Mesodermal cell (in vitro differentiated cells): ENCODE measurements around the gene FRAT1.
"Not testable (repeated sequence)": the region's sequence is repeated elsewhere in the genome, so short reads cannot be mapped to it uniquely, and the experiment has no call there.

Experiments used
- H3K27ac ChIP-seq: 2 replicates; pipeline ENCODE4 v1.7.0; 2013; ENCODE audit warnings: mild to moderate bottlenecking, low read depth, low read length, moderate library complexity; ENCODE audit not compliant: severe bottlenecking
- H3K36me3 ChIP-seq: 2 replicates; pipeline ENCODE4 v1.7.1; 2013; ENCODE audit warnings: mild to moderate bottlenecking, low read length, moderate library complexity; ENCODE audit not compliant: control insufficient read depth, insufficient read depth
- H3K4me1 ChIP-seq: one replicate; pipeline ENCODE4 v1.7.1; 2013; ENCODE audit warnings: mild to moderate bottlenecking, low read length; ENCODE audit not compliant: insufficient read depth, control insufficient read depth, poor library complexity, severe bottlenecking
- H3K4me3 ChIP-seq: 2 replicates; pipeline ENCODE4 v1.7.0; 2013; ENCODE audit warnings: low read length, control low read depth, mild to moderate bottlenecking; ENCODE audit not compliant: insufficient read depth, poor library complexity, severe bottlenecking; ENCODE audit errors: extremely low read depth
- H3K9me3 ChIP-seq: 2 replicates; pipeline ENCODE4 v1.7.1; 2013; ENCODE audit warnings: mild to moderate bottlenecking, low read length, moderate library complexity; ENCODE audit not compliant: control insufficient read depth
- WGBS, 2 experiments: methylation state at CpG; one replicate each; pipeline ENCODE4 v1.1.5; 2013; ENCODE audit warnings: missing lambda C conversion rate in 2 of 2; ENCODE audit not compliant: insufficient coverage in 2 of 2; 5-methylcytosine and 5-hydroxymethylcytosine counted together

Gene FRAT1

GRCh38 chr10:97290576-97291356, 28.3 kb upstream of the FRAT1 start:
- not testable (repeated sequence) for H3K27ac ChIP-seq, H3K4me1 ChIP-seq, H3K9me3 ChIP-seq
- Histone ChIP-seq H3K4me3 (peak overlapping the region; percentile 82), H3K36me3 (peaks cover 15% of the 10 kb centered on the region)
- 93 to 94% methylated on average over 11 to 14 of the region's 17 CpGs for WGBS, 2 experiments

GRCh38 chr10:97291357-97292096, 27.5 kb upstream of the FRAT1 start:
- Histone ChIP-seq H3K4me1 (peaks cover 7% of the 10 kb centered on the region), H3K36me3 (peaks cover 15% of the 10 kb centered on the region), H3K4me3 (peak overlapping the region; percentile 82), H3K9me3 (no peaks in the 10 kb centered on the region), H3K27ac (peak overlapping the region; percentile 99)
- WGBS, 2 experiments = 74 to 78% methylated on average over 19 to 20 of the region's 25 CpGs

GRCh38 chr10:97292097-97292861, 26.8 kb upstream of the FRAT1 start, which contains the start of gene ARHGAP19:
ARHGAP19 (minus strand) TSS chr10:97292637; CDS start chr10:97292627, 10 bp downstream.
- no peaks in the 10 kb centered on the region for H3K9me3 ChIP-seq
- peak within 1 kb of the TSS; percentile 82 for H3K4me3 ChIP-seq
- WGBS, 2 experiments = 0% methylated on average over 38 to 41 of the region's 55 CpGs
- peaks cover 7% of the 10 kb centered on the region for H3K4me1 ChIP-seq
- H3K27ac ChIP-seq = peak within 1 kb of the TSS; percentile 99
- peaks cover 8% of the 10 kb centered on the region for H3K36me3 ChIP-seq

- no peak overlapping the region for H3K27ac ChIP-seq
- WGBS, 2 experiments = 0% methylated on average over 1 of the region's 3 CpGs; no CpG with 5 or more reads in 1 of the 2 experiments
- peaks cover 7% of the 10 kb centered on the region for H3K4me1 ChIP-seq
- no peaks in the 10 kb centered on the region for H3K9me3 ChIP-seq
- H3K4me3 ChIP-seq = no peak overlapping the region
- peaks cover 4% of the 10 kb centered on the region for H3K36me3 ChIP-seq
Observed at GRCh38 chr10:97292862-97293198, 26.2 kb upstream of the FRAT1 start.

GRCh38 chr10:97297556-97298222, 21.4 kb upstream of the FRAT1 start:
- H3K36me3 ChIP-seq = no peaks in the 10 kb centered on the region
- H3K27ac ChIP-seq = no peak overlapping the region
- H3K4me1 ChIP-seq = no peaks in the 10 kb centered on the region
- no peak overlapping the region for H3K4me3 ChIP-seq
- no peaks in the 10 kb centered on the region for H3K9me3 ChIP-seq
- 87 to 89% methylated on average over 5 to 6 of the region's 8 CpGs for whole genome bisulfite sequencing, 2 experiments

GRCh38 chr10:97298223-97298571, 20.9 kb upstream of the FRAT1 start:
- H3K4me3 ChIP-seq = no peak overlapping the region
- no peaks in the 10 kb centered on the region for H3K36me3 ChIP-seq
- no CpG with 5 or more reads among the region's 3 CpGs for WGBS, 2 experiments
- no peak overlapping the region for H3K27ac ChIP-seq
- H3K4me1 ChIP-seq = no peaks in the 10 kb centered on the region
- no peaks in the 10 kb centered on the region for H3K9me3 ChIP-seq

- Histone ChIP-seq H3K9me3 (no peaks in the 10 kb centered on the region), H3K4me3 (no peak overlapping the region), H3K4me1 (no peaks in the 10 kb centered on the region), H3K36me3 (no peaks in the 10 kb centered on the region), H3K27ac (no peak overlapping the region)
- 86 to 88% methylated on average over 1 of the region's 3 CpGs for WGBS, 2 experiments
Observed at GRCh38 chr10:97300980-97301379, 18.1 kb upstream of the FRAT1 start.

- no peak overlapping the region for H3K27ac ChIP-seq
- H3K9me3 ChIP-seq = no peaks in the 10 kb centered on the region
- H3K4me3 ChIP-seq = no peak overlapping the region
- no peaks in the 10 kb centered on the region for H3K36me3 ChIP-seq
- WGBS, 2 experiments = 88 to 92% methylated on average over 6 to 9 of the region's 11 CpGs
- no peaks in the 10 kb centered on the region for H3K4me1 ChIP-seq
Observed at GRCh38 chr10:97302088-97302791, 16.8 kb upstream of the FRAT1 start.

- Histone ChIP-seq H3K4me3 (no peak overlapping the region), H3K27ac (no peak overlapping the region)
- no CpG with 5 or more reads among the region's 1 CpG for WGBS, 2 experiments
Observed at GRCh38 chr10:97307441-97307840, 11.6 kb upstream of the FRAT1 start.

More at GRCh38 chr10:97307441-97307840, 11.6 kb upstream of the FRAT1 start:
- no peaks in the 10 kb centered on the region for H3K4me1 ChIP-seq
- H3K36me3 ChIP-seq = no peaks in the 10 kb centered on the region
- H3K9me3 ChIP-seq = no peaks in the 10 kb centered on the region
